IPS DF 4.7 (cell line): ENCODE data around the gene ZNF548.
"Not testable (repeated sequence)": the region's sequence is repeated elsewhere in the genome, so short reads cannot be mapped to it uniquely, and the experiment has no call there.

Source experiments
- DNase-seq: peaks from one replicate; pipeline ENCODE4 v3.0.0-alpha.2; 2013; ENCODE audit warnings: low spot score; ENCODE audit errors: extremely low read depth

ZNF548 gene

GRCh38 chr19:57389730-57390598 lies at the start of gene ZNF548:
Gene ZNF548 (plus strand): TSS chr19:57389854. CDS start chr19:57390100, 246 bp downstream.
- DNase-seq, result peak; percentile 100

DNA sequence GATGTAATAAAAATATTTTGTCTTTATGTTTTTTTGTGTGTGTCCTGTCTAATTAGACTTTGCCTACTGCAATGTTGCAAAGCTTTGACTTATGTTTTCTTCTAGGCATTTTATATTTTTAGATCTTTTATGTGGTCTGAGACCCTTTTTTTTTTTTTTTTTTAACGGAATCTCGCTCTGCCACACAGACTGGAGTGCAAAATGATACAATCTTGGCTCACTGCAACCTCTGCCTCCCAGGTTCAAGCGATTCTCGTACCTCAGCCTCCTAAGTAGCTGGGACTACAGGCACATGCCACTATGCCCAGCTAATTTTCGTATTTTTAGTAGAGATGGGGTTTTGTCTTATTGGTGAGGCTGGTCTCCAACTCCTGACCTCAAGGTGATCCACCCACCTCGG lies 47.1 kb upstream of the ZNF548 start:
- DNase-seq, result no peak

- DNase-seq, result no peak
Measured at GRCh38 chr19:57348136-57348535, 41.5 kb upstream of the ZNF548 start.

GRCh38 chr19:57350877-57351805 lies 38.5 kb upstream of the ZNF548 start, which contains the start of gene ZNF304:
Gene ZNF304 (plus strand): TSS chr19:57351271. CDS start chr19:57351665, 394 bp downstream.
- DNase-seq, result peak; percentile 85

DNA sequence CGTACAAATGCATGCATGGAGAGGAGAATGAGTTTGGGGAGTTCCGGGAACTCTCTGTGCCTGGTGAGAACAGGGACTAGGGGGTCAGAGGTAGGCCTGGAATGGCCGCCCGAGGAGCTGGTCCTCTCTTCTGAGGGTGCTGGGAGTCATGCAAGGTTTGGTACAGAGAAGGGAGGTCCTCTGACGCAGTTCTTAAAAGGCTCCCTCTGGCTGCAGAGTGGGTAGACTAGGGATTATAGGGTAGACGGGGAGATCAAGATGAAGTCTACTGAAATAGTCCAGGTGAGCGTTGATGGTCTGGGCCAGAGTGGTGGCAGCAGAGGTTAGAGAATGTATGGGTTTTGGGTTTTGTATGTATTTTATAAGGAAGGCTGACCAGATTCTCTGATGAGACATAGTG lies 37.8 kb upstream of the ZNF548 start:
- no peak for DNase-seq

GRCh38 chr19:57355916-57356315 lies 33.7 kb upstream of the ZNF548 start:
- DNase-seq, result no peak

DNA sequence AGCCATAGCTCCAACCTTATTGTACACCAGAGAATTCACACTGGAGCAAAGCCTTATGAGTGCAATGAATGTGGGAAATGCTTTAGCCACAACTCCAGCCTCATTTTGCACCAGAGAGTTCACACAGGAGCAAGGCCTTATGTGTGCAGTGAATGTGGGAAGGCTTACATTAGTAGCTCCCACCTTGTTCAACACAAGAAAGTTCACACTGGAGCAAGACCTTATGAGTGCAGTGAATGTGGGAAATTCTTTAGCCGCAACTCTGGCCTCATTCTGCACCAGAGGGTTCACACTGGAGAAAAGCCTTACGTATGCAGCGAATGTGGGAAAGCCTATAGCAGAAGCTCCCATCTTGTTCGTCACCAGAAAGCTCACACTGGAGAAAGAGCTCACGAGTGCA lies 32.2 kb upstream of the ZNF548 start:
- DNase-seq, result no peak

- no peak for DNase-seq
Measured at GRCh38 chr19:57359300-57359699, 30.4 kb upstream of the ZNF548 start.

GRCh38 chr19:57362419-57362818 lies 27.2 kb upstream of the ZNF548 start:
- DNase-seq, result no peak

- DNase-seq, result peak; percentile 96
Measured at GRCh38 chr19:57362997-57363687, 26.5 kb upstream of the ZNF548 start, which contains the start of the genes TRAPPC2B and ZNF547. Gene TRAPPC2B (plus strand): TSS chr19:57363551. CDS start chr19:57364834, 1,283 bp downstream. Gene ZNF547 (plus strand): TSS chr19:57363551. CDS start chr19:57368556, 5,005 bp downstream.

DNA sequence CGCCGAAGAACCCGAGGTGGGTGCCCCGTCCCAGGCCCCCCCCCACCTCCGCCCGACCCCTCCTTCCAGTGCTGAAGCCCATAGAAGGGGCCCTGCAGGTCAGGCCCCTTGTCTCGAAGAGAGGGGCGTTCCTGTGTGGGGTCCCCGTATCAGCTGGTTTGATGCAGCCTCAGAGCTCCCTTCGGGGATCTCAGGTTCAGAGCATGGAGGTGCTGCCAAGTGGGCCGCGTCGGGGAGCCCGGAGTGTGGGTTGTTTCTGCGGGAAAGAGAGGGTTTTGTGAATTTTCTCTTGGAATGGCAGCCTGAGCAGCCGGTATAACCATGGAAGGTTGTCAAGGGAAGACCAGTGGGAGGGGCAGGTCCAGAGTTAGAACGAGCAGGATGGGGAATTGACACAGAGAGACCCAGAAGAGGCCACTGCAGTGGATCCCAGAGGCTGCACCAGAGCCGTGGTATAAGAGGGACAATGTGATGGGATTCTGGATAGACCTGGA lies 25.9 kb upstream of the ZNF548 start:
- DNase-seq, result no peak

GRCh38 chr19:57366776-57367175 lies 22.9 kb upstream of the ZNF548 start:
- no peak for DNase-seq

- no peak for DNase-seq
Measured at GRCh38 chr19:57374179-57374578, 15.5 kb upstream of the ZNF548 start.

DNA sequence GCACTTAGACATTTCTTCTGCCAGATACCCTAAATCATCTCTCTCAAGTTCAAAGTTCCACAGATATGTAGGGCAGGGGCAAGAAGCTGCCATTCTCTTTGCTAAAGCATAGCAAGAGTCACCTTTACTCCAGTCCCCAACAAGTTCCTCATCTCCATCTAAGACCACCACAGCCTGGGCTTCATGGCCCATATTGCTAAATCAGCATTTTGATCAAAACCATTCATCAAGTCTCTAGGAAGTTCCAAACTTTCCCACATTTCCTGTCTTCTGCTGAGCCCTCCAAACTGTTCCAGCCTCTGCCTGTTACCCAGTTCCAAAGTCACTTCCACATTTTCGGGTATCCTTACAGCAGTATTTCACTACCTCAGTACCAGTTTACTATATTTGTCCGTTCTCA lies 15.0 kb upstream of the ZNF548 start:
- DNase-seq, result not testable (repeated sequence)

GRCh38 chr19:57376151-57376550 lies 13.5 kb upstream of the ZNF548 start:
- no peak for DNase-seq

GRCh38 chr19:57377498-57378146 lies 12.0 kb upstream of the ZNF548 start:
- DNase-seq, result no peak

DNA sequence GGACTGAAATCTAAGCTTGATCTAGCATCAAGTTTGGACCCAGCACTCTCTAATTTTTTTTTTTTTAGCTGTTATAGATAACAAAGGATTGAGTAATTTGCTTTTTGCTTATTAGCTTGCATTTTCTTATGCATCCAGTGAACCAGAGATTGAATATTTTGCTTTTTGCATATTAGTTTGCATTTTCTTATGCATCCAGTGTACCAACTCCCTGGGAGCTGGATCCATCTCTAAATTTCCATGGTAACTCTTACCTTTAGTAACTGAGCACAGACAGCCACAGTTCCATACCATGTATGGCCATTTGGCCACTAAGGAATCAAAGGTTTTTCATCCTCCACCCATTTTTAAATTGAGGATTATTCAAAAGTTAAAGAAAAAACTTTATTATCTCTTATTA lies 8.7 kb upstream of the ZNF548 start:
- DNase-seq, result no peak

GRCh38 chr19:57382806-57383488 lies 6.7 kb upstream of the ZNF548 start:
- no peak for DNase-seq

- no peak for DNase-seq
Measured at GRCh38 chr19:57389194-57389729, 392 bp upstream of the ZNF548 start.

GRCh38 chr19:57395710-57396109 lies 6.1 kb downstream of the ZNF548 start:
- DNase-seq, result no peak
